Vagina (tissue), 2 donors: Measurements from ENCODE around the gene SDK2.

Experiments used
- CTCF ChIP-seq, 3 experiments: fragments of 450-650 bp in 2 of 3; fragments of 200-600 bp in 1 of 3; sonication (generic) in 1 of 3; IDR thresholded peaks; one replicate each; pipeline ENCODE4 v1.5.1; 2017 to 2019; ENCODE audit warnings: antibody characterized with exemption in 3 of 3, mild to moderate bottlenecking in 2 of 3, moderate library complexity in 2 of 3
- POLR2AphosphoS5 ChIP-seq, 2 donors: sonication (generic); formaldehyde crosslinking; IDR thresholded peaks; one replicate each; pipeline ENCODE4 v1.9.0; 2017; ENCODE audit warnings: antibody characterized with exemption in 2 of 2, mild to moderate bottlenecking in 2 of 2, low read depth in 1 of 2; ENCODE audit not compliant: insufficient read depth in 1 of 2

GRCh38 chr17:73435412-73435811, 208.8 kb downstream of the SDK2 start:
- TF ChIP-seq CTCF (IDR thresholded peaks at IDR 0.05) (no peak), POLR2AphosphoS5 (IDR thresholded peaks at IDR 0.05; ENCODE audit: insufficient read depth in 1 of 2, low read depth in 1 of 2) (no peak)
